Osteoblast (primary cell): ENCODE measurements around the gene PRR15L. TPM values are rescaled to one million over a fixed set of nuclear protein-coding genes. Genes with fewer than 3 reads are reported as not detected.

Source experiments
- DNase-seq: peaks from one replicate; pipeline ENCODE4 v3.0.0; 2011; ENCODE audit warnings: low spot score, mixed read lengths; ENCODE audit not compliant: insufficient read length; ENCODE audit errors: missing footprints
- H2AFZ ChIP-seq: 2 replicates; pipeline ENCODE4 v1.6.0; 2011; ENCODE audit warnings: mild to moderate bottlenecking, low read length
- H3K27ac ChIP-seq: 2 replicates; pipeline ENCODE4 v1.5.1; 2011; ENCODE audit warnings: mild to moderate bottlenecking, low read depth, low read length, moderate library complexity
- H3K27me3 ChIP-seq: 2 replicates; pipeline ENCODE4 v1.6.0; 2012; ENCODE audit warnings: mild to moderate bottlenecking, control low read depth, inconsistent platforms, low read length, moderate library complexity; ENCODE audit not compliant: insufficient read depth
- H3K36me3 ChIP-seq: 2 replicates; pipeline ENCODE4 v1.5.1; 2011; ENCODE audit warnings: mild to moderate bottlenecking, low read length, control low read depth, moderate library complexity; ENCODE audit not compliant: insufficient read depth
- H3K4me1 ChIP-seq: 2 replicates; pipeline ENCODE4 v1.5.1; 2011; ENCODE audit warnings: mild to moderate bottlenecking, low read length, control low read depth, moderate library complexity; ENCODE audit not compliant: insufficient read depth
- H3K4me2 ChIP-seq: 2 replicates; pipeline ENCODE4 v1.6.0; 2011; ENCODE audit warnings: mild to moderate bottlenecking, low read length; ENCODE audit not compliant: insufficient read depth
- H3K4me3 ChIP-seq: fragments of 200-600 bp; sonication (generic); 3 replicates; pipeline ENCODE4 v1.5.1; 2012; ENCODE audit warnings: mild to moderate bottlenecking, low read length, inconsistent platforms; ENCODE audit not compliant: insufficient read depth
- H3K79me2 ChIP-seq: 2 replicates; pipeline ENCODE4 v1.6.0; 2012; ENCODE audit warnings: mild to moderate bottlenecking, low read length, control low read depth, inconsistent platforms; ENCODE audit not compliant: insufficient read depth
- H3K9me3 ChIP-seq: 2 replicates; pipeline ENCODE4 v1.5.1; 2011; ENCODE audit warnings: low read depth, low read length, control low read depth
- H4K20me1 ChIP-seq: 2 replicates; pipeline ENCODE4 v1.6.0; 2012; ENCODE audit warnings: mild to moderate bottlenecking, low read length, control low read depth; ENCODE audit not compliant: insufficient read depth
- total RNA-seq: library from RNA; depleted of rRNA; stranded (reverse); fragments of >200 nt; gene quantifications from 2 replicates; pipeline ENCODE4 v1.2.3, GENCODE V29; 2012
- TF ChIP-seq, protein P1 (sequence below): IDR thresholded peaks from 2 replicates; pipeline ENCODE4 v1.5.1; 2011; ENCODE audit warnings: mild to moderate bottlenecking, low read depth, low read length, moderate library complexity; ENCODE audit errors: extremely low read depth

PRR15L gene
- total RNA-seq, 1 donor = not detected

DNA sequence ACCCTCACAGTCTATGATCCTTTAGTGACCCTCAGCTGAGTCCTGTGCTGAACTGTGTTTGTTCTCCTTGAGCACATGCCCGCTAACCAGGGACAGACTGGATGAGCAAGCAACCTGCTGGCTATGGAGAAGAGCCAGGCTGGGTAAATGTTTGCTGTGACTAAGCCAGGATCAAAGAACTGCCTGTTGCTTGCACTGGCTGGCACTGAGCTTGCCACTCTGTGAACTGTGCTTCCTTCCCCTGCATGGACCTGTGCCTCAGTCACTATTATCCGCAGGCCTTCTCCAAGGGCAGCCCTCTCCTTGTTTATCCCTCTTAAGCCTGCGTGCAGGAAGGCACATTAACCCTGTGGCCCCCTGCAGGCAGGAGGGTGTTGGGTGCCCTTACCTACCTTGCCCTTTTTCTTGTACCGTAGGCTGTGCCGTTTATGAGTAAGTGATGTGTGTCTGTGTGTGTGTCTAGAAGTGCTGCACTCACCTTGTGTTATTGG is 8.9 kb downstream of the PRR15L start:
- no peak for DNase-seq
- TF ChIP-seq, protein P1, sequence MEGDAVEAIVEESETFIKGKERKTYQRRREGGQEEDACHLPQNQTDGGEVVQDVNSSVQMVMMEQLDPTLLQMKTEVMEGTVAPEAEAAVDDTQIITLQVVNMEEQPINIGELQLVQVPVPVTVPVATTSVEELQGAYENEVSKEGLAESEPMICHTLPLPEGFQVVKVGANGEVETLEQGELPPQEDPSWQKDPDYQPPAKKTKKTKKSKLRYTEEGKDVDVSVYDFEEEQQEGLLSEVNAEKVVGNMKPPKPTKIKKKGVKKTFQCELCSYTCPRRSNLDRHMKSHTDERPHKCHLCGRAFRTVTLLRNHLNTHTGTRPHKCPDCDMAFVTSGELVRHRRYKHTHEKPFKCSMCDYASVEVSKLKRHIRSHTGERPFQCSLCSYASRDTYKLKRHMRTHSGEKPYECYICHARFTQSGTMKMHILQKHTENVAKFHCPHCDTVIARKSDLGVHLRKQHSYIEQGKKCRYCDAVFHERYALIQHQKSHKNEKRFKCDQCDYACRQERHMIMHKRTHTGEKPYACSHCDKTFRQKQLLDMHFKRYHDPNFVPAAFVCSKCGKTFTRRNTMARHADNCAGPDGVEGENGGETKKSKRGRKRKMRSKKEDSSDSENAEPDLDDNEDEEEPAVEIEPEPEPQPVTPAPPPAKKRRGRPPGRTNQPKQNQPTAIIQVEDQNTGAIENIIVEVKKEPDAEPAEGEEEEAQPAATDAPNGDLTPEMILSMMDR = no peak

DNA sequence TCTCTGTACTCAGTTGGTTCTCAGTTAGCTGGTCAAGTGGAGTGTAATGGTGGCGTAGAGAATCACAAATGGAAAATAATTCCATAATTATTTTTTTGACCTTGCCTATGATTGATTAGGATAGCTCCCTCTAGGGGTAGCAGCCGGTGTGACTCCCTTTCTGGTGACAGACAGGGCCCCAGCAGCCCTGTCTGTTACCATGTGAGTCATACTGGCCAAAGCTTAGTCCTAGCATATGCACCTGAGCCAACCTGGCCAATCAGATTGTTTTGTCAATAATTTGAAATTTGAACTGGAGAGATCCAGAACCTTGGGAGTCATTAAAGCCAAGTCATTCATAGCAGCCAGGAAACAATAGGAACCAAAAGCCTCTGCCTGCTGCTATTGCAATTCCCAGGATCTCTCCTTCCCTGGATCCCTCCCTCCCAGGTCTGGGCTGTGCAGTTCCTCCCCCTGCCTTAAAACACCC is 10.7 kb downstream of the PRR15L start:
- Histone ChIP-seq H3K9me3 (no peaks in the 10 kb centered on the region), H3K4me1 (peaks cover 50% of the 10 kb centered on the region), H4K20me1 (no peaks in the 10 kb centered on the region), H3K4me3 (no peak overlapping the region), H3K4me2 (no peak overlapping the region), H3K79me2 (peaks cover 13% of the 10 kb centered on the region), H3K27ac (no peak overlapping the region), H3K36me3 (peaks cover 26% of the 10 kb centered on the region), H3K27me3 (no peaks in the 10 kb centered on the region), H2AFZ (no peak overlapping the region)
- DNase-seq = peak; percentile 97
- TF ChIP-seq, protein P1 = peak; percentile 98

More for the DNA sequence above, 8.9 kb downstream of the PRR15L start:
- Histone ChIP-seq H3K27ac (peak overlapping the region; percentile 14), H3K4me2 (peak overlapping the region; percentile 82), H4K20me1 (no peaks in the 10 kb centered on the region), H3K4me1 (peaks cover 43% of the 10 kb centered on the region), H3K27me3 (no peaks in the 10 kb centered on the region), H3K36me3 (peaks cover 20% of the 10 kb centered on the region), H3K9me3 (no peaks in the 10 kb centered on the region), H2AFZ (no peak overlapping the region), H3K4me3 (no peak overlapping the region), H3K79me2 (peaks cover under 1% of the 10 kb centered on the region)

DNA sequence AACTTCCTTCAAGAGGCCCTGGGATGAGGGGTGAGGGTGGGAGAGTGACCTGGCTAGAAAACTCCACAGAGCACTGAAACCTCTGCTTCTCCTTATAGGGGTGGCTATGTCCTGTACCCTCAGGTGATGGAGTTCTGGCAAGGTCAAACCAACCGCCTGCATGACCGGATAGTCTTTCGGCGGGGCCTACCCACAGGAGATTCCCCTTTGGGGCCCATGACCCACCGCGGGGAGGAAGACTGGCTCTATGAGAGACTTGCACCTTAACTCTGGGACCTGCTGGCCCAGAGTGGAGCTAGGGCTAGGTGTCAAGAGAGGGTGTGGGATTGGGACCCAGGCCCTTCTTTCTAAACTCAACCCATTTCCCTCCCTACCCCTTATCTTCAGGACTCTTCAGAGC is 11.2 kb downstream of the PRR15L start:
- no peak for DNase-seq

More for the DNA sequence above, 11.2 kb downstream of the PRR15L start:
- H3K4me1 ChIP-seq = peaks cover 52% of the 10 kb centered on the region
- H3K9me3 ChIP-seq = no peaks in the 10 kb centered on the region
- H3K4me2 ChIP-seq = no peak overlapping the region
- no peaks in the 10 kb centered on the region for H3K27me3 ChIP-seq
- H3K4me3 ChIP-seq = no peak overlapping the region
- H3K36me3 ChIP-seq = peaks cover 25% of the 10 kb centered on the region
- H4K20me1 ChIP-seq = no peaks in the 10 kb centered on the region
- TF ChIP-seq, protein P1 = no peak
- peak overlapping the region; percentile 64 for H3K27ac ChIP-seq
- H2AFZ ChIP-seq = no peak overlapping the region
- H3K79me2 ChIP-seq = peaks cover 17% of the 10 kb centered on the region
